ENCODE data around the gene FRMD5.

The FRMD5 gene

DNA sequence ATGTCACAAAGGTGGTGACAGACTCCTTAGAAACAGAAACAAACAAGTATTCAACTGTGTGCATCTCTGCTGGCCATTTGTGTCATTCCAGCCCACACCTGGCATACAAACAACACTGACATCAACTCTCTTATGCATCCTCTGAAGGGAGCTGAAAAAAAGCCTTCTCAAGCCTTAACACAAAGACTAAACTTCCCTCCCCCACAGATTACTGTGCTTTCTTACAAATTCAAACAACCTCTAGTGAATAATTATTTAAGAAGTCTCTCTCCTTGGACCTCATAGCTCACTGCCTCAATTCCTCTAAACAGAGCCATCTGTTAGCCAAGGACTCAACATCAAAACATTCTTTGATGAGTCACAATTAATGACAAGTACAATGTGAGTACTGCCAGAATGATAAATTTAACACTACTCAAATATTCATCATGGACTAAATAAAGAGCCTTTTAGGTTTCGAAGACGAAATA lies 236.2 kb downstream of the FRMD5 start:
- no peak for DNase-seq

DNA sequence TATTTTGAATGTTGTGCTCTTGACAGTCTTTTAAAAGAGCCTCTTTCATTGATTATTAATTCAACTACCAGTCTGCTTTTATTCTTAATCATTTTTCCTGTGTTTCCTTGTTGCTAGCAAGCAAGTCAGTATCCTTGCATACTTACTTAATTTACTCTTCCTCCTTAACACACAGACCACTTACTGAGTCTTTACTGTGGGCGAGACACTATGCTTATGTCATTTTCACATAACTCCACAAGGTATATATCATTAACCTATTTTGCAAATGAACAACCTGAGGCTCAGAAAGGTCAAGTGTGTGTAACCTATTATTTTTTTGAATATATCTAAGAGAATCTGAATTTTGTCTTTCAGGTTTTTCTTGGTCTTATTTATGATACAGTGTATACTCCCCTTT lies 237.3 kb downstream of the FRMD5 start:
- DNase-seq, result no peak

DNA sequence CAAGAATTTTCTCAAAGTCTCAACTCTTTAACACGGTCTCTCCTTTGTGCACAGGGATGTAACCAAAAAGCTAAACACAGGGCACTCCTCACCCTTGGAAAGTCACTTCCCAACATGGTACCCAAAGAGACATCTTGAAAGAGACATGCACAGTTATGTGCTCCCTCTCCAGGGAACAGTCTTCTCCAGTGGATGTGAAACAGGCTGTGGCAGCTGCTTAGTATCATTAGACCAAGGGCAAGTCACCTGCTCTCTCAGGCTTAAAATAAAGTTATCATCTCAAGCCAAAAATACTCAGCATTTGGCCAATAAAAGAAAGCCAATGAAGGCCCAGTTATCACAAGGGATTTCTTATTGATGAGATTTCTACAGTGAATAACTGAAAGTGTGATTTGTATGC lies 239.9 kb downstream of the FRMD5 start:
- no peak for DNase-seq

DNA sequence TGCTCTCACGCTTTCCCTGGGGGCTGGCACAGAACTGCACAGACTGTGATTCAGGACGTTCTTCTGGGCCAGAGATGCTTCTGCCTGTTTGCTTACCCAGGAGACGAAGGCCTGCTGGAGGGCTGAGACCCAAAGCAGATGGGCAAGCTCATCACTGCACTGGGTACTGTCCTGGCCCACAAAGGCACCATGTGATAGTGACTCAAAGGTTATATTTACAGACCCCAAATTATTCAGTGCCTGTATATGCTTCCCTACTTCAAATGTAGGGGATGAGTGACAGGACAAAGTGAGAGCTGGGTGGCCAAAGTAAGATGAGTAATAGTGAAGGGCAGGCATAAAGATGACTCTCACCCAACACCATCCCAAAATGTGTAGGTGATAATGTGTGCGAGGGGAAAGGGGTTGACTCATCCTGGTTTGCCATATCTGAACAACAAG lies 240.9 kb downstream of the FRMD5 start:
- peak; percentile 46 for DNase-seq

DNA sequence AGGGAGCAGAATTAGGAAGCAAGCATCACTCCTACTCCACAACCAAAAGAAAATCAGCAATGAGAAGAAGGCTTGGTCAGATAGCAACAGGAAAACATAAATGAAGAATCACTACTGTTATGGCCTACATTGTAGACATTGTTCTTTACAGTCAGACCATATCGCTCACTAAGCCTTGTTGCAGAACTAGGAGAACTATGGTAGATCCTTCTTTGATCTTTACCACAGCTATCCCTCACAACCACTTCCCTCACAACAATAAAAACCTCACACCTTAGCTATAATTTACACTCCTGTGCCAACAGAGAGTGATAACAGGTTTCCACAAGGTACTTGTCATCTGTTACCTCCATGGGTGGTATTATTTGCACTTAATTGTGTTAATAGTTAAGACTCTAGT lies 241.7 kb downstream of the FRMD5 start:
- no peak for DNase-seq

DNA sequence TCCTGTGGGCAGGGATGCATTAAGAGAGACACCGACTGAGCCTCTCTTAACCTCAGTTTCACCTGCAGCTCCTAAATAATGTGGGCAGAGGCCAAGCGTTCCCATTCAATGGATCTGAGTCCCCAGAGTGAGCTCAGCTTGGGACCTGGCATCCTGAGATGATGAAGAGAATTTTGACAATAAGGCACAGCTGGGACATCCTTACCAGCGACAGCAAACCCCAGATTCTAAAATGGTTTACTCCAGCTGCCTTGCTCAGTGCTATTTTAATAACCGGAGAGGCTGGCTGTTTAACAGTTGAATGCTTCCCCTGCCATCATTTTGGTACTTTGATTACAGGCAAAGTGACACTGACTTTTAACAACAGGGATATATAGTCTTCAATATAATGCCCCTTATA lies 244.5 kb downstream of the FRMD5 start:
- DNase-seq, result no peak

DNA sequence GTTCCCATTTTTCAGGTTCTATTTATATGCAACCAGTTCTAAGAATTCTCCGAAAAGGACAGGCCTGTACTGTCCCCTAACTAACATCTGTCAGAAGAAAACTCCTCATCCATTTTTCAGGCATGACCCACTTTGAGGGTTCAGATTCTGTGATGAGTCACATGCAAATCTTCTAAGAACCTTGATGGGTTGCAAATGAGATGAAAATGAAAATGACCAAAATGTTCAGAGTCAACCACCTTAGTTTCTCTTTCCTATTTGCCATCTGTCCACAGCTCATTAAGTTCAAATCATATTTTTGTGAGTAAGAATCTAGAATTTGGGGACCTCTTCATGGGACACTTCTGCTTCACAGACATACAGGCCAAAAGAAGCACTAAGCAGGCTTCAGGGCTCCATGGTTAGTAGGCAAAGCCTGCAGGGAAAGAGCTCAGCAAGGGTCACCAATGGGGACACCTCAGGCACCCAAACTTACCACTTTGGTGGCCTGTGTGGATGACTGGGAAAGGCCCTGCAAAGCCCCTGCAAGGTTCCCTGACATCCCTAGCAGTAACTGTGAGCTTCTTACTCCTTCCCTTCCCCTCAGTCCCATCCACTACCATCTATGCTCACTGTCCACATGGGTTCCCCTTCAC lies 246.3 kb downstream of the FRMD5 start:
- DNase-seq, result no peak

DNA sequence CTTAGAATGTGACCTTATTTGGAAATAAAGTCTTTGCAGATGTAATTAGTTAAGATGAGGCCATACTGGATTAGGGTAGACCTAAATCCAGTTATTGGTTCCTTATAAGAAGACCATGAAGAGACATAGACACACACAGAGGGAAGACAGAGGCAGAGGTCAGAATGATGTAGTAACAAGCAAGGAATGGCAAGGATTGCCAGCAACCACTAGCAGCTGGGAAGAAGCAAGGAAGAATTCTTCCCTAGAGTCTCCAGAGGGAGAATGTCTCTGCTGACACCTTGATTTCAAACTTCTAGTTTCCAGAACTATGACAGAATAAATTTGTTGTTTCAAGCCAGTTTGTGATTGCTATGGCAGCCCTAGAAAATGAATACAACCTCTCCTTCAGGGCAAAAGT lies 251.6 kb downstream of the FRMD5 start:
- no peak for DNase-seq

DNA sequence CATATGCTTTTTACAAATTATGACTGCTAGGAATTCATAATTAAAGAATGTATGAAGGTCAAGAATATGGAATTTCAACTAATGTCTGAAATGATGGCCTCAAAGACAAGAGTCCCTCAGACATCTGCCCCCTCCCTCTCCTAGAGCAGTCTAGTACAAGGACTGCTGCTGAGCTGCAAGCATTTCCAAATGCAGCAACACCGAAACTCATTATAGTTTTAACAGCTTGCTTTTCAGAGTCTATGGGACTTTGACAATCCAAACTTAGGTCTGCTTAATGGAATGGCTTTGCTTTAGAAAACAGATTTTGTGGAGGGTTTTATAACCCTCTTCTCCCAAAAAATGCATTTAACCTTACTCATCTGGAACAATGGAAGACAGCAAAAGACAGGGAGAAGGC lies 252.9 kb downstream of the FRMD5 start:
- DNase-seq, result no peak

DNA sequence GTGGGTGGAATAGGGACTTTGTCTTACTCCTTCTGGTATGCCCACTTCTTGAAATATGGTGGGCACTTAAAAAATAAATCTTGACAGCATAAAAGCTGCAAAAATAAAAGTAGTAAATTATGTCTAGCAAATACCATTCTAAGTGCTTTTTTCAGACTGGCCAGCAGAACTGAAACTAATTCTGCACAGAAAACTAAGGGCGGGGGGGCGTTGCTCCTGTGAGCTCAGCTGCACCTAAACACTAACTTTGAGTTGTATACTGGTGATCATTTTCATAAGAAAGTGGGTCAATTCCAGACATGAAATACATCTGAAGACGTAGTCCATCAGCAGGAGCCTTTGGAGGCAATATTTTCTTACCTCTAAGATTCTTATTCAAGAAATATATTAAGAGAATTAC lies 253.5 kb downstream of the FRMD5 start:
- DNase-seq, result no peak

DNA sequence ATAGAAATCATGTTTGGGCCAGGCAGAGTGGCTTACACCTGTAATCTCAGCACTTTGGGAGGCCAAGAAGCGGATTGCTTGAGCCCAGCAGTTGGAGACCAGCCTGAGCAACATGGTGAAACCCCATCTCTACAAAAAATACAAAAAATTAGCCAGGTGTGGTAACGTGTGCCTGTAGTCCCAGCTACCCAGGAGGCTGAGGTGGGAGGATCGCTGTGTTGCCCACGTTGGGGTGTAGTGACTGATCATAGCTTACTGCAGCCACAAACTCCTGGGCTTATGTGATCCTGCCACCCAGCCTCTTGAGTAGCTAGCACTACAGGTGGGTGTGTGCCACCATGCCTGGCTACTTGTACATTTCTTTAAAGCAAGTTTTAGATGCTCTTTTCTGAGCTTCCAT lies 254.0 kb downstream of the FRMD5 start:
- DNase-seq, result no peak

DNA sequence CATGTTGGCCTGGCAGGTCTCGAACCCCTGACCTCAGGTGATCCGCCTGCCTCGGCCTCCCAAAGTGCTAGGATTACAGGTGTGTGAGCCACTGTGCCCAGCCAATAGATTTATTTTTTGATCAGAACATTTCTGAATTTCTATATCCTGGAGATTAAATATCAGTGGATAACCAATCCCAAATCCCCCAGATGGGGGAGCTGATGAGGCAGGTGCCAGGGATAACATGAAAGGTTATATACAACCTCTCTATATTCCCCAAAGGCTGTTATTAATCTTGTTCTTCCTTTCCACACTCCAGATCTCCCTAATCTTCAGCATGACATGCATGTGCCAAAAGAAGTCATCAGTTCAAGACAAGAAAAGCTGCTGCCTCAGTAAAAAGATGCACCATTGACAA lies 256.0 kb downstream of the FRMD5 start:
- DNase-seq, result no peak

DNA sequence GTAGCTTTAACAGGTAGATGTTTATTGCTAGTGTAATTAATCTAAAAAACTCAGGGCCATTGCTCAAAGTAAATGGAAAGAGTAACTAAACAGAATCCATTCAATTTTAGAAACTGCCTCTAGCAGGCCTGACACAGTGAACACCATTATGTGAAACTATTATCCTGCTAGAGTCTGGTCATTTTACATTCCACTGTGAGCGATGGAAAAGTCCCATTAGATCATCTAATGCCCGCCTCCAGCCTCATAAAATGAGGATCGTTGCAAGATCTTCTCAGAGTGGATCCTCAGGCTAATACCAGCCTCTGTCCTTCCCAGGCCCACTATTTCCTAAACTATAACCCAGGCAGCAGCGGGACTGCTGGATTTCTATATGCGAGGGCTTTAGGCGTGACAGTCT lies 260.6 kb downstream of the FRMD5 start:
- DNase-seq, result no peak

DNA sequence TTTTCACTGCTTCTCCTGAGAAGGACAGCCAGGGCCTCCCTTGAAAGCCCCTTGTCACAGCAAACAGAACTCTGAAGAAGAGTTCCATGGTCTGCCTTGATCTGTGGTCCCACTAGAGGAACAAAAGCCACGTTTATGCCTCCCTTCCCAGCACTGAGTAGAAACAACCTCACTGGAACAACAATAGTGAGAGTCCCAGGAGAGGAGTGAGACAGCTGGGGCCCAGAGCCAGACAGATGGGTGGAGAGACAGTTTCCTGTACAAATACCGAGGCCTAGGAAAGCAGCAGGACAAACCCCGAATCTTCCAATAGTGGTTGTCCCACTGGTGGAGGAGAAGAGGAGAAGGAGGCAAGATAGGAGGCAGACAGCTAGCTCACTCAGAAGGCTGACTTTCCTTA lies 262.2 kb downstream of the FRMD5 start:
- DNase-seq, result no peak

DNA sequence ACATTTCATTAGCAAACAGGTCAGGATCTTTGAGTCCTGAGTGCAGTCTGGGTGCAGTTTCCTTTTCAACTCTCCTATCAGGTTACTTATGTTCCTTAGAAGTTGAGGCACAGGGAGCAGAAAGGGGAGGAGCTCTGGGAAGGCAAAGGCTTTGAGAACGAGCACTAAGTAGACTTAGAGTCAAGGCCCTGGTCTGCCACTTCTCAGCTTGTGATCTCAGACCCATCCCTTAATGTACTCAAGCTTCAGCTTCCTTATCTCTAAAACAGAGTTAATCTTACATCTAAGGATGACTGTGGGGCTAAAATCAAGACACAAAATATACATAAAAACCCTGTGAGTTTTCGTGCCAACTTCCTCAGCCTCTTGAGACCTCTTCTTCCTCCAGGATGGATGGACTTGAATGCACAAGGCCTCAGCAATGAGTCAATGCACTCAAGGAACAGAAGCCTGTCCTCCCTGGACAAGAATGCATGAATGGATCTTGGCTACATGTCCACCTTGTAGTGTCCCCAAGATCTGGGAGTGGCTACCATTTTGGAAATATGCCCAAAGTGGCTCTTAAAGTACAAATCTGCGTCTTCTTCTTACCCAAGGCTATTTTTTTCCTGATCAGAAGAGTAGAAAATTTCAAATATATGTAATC lies 263.2 kb downstream of the FRMD5 start:
- DNase-seq, result no peak

DNA sequence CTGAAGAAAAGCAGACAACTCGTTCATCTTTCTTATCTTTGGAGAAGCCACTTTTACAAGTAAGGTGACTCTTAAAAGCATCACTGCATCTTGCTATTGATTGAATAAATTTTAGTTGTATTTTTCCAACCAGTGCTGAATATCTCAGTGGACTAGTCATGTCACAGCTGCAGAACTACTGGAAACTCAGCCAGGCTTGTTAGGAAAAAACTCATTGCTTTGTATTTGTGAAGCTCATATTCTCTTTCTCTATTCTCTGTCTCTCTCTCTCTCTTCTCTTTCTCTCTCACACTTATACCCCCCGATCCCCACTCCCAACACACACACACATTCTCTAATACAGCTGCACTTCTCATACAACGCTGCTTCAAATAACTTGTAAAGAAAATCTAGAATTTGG lies 264.0 kb downstream of the FRMD5 start:
- DNase-seq, result no peak

DNA sequence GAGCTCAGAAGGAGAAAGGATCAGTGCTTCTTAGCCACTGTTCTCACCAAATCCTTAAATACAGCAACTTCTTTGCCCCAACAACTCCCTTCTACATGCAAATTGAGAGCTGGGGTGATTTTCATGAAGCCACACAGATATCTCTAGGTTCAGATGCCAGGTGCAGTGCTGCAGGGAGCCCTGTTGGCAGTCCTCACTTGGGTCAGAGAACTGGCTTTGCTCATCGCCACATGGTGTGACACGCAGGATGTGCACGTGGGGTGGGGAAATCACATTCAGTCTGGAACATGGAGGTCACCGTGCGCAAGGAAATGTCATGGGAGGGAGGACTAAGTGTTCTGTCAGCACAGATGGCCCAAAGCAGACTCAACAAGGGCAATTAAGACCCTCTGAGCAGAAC lies 264.5 kb downstream of the FRMD5 start:
- no peak for DNase-seq

DNA sequence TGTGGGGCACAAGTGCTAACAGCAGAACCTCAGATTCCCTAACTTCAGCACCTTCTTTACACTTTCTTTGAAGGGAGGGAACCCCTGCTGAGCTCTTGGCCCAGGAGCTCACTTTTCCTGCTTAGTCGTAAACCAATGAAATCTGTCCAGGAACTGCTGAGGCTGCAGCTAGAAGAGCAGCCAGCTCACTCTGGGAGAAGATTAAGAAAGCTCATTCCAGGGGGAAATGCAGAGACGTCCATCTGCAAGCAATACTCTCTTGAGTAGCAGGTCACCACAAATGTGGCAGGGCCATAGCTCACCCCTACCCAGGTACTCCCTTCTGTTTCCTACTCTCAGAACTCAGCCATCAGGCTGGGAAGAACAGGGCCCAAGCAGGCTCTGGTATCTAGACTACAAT lies 265.0 kb downstream of the FRMD5 start:
- no peak for DNase-seq

DNA sequence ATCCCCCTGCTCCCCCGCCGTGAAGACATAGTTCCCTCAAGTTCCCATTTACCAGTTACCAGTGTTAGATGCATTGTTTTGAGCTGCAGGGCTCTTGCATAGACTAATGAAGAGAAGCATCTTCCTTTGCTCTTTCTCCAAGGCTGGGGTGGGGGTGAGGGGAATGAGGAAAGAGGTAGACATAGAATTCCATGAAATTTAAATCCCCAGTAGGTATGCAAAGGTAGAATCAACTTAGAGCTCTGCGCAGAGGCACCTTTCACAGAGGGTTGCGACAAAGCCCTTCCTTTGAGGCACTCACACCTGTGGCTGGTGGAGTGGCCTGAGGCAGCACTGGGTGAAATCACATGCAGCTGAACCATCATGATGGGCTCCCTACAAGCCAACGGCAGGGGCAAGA lies 266.9 kb downstream of the FRMD5 start:
- no peak for DNase-seq

DNA sequence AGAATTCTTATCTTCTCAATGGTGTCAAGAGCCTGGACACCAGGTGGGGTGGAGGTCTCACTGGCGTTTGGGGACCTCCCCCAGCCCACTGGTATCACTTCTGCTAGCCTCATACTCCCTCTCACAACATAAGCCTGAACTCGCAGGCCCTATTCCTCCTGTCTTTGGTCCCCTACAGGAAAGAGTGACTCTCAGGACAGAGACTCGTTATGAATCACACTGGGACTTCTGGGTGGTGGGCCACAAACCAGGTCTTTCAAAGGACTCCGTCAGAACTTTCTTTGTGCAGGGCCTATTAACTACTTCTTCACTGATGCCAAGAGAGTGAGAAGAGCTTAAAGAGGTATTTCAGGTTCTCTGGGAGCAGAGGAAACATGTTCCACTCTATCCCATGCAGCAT lies 267.9 kb downstream of the FRMD5 start:
- no peak for DNase-seq

DNA sequence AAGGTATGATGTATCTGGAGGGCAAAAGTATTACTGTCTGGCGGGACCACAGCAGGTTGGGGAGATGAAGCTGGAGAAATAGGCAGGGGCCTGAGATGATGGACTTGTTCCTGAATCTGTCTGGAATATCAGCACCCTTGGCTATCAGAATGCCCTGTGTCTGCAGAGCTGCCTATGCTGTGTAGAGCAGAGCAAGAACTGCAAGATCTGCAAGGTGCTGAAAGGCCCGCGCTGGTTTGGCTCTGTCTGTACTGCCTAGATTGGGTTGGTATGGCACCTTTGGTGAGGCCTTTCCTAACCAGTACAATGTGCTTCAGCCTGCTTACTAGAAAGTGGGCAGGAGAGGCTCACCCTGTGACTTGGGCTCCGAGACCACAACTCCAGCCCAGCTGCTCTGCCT lies 271.5 kb downstream of the FRMD5 start:
- no peak for DNase-seq

DNA sequence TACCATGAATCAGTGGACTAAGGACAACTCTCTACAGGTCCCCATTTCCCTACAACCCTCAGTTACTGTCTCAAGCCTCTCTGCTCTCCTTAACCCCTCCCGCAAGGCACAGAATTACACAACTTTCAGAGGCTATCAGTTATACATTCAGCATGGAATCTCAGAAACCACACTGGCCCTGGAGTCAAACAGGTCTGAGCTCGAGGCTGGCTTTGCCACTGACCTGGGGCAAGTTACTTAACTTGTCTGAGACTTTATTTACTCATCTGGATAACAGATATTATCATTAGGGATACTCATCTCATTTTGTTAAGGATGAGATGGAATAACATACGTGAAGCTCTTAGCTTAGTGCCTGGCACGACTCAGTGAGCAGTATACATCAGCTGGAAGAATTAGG lies 273.1 kb downstream of the FRMD5 start:
- DNase-seq, result no peak

DNA sequence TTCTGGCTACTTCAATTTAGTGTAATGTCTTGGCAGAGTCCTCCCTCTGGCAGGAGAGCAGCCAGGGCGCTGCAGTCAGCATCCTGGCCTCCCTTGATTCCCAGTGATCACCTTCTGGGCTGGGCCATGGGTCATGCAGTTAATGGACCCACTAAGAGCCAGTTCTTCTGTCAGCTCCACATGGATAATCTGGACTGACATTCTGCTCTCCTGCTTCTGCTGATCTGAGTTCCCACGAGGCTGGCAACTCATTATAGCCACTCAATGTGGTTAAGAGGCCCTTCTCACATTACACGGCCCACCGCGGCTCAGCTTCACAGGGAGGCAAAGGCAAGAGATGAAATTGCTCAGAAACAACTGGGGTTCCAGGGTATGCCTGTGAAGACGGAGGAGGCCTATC lies 274.3 kb downstream of the FRMD5 start:
- no peak for DNase-seq

DNA sequence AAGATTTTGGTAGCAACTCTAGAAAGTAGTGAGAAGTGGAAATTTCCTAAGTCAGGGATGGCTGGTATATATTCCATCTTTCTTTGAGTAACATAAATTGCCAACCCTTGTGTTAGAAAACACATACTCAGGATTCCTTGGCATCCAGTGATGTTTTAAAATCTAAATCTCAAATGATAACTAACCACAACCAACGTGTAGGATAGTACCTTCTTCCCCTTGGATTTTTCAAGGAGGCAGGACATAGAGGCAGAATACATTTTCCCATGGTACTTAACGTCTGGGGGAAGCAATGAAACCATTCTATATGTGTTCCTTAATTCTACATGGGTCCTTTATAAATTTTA lies 274.8 kb downstream of the FRMD5 start:
- DNase-seq, result no peak

DNA sequence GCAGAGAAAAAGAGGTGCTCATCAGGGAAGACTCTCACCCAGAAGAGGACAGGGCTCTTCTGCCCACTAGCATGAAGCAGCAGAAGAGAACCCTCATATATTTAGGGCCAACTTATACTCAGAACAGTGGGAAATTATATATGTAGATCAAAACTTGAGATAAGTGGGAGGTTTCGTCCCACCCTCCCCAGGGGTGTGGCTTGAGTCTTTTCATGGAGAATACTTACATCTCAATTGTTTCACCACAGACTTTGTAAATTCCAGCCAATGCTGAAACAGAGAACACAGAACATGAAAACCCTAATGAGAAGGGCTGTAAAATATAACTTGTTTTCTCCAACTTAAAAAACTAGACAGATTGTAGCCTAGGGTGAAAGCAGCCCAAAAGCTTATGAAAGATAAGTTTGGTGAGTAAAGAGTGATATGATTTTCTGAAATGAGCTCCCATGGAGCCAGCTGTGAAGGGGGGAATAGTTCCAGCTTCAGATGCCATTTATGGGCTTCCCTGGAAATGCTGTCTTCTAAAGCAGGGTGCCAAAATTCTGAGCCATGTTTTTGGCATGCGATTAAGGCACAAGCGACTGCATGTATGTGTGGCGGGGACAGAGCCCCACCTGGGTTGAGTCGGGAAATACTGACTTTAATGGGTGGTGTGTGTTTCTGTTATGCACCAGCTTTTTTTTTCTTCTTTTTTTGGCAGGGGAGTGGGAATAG lies 275.4 kb downstream of the FRMD5 start:
- DNase-seq, result no peak

All from NK-92 treated with Interleukin-12 subunit alpha and Interleukin-12 subunit beta, amount 100 ng/mL, for 24 hours (cell line).